SU-DHL-6 (cell line): ENCODE measurements around the gene SIPA1.

Experiments used
- EZH2phosphoT487 ChIP-seq: fragments of 200-600 bp; sonication (generic), shearing (Covaris generic); conservative IDR thresholded peaks from 2 replicates; pipeline ENCODE4 v1.6.1; 2018; ENCODE audit warnings: mild to moderate bottlenecking, antibody characterized with exemption, low read length, moderate library complexity, mixed read lengths
- TF ChIP-seq, protein P1 (sequence below): fragments of 200-600 bp; sonication (generic); IDR thresholded peaks from one replicate; pipeline ENCODE4 v1.5.1; 2017; ENCODE audit warnings: antibody characterized with exemption, mild to moderate bottlenecking, low read length, moderate library complexity; ENCODE audit not compliant: insufficient read depth, poor library complexity, severe bottlenecking

DNA sequence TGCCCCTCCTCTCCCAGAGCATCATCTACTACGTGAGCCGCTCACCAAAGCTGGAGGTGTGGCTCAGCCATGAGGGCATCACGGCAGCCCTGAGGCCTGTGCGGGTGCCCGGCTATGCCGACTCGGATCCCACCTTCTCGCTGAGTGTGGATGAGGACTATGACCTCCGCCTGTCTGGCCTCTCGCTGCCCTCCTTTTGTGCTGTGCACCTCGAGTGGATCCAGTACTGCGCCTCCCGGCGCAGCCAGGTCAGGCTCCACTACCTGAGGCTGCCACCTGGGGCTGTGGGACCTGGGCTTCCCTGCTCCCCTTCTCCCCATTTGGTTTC lies 3.8 kb upstream of the SIPA1 start:
- TF ChIP-seq, protein P1, sequence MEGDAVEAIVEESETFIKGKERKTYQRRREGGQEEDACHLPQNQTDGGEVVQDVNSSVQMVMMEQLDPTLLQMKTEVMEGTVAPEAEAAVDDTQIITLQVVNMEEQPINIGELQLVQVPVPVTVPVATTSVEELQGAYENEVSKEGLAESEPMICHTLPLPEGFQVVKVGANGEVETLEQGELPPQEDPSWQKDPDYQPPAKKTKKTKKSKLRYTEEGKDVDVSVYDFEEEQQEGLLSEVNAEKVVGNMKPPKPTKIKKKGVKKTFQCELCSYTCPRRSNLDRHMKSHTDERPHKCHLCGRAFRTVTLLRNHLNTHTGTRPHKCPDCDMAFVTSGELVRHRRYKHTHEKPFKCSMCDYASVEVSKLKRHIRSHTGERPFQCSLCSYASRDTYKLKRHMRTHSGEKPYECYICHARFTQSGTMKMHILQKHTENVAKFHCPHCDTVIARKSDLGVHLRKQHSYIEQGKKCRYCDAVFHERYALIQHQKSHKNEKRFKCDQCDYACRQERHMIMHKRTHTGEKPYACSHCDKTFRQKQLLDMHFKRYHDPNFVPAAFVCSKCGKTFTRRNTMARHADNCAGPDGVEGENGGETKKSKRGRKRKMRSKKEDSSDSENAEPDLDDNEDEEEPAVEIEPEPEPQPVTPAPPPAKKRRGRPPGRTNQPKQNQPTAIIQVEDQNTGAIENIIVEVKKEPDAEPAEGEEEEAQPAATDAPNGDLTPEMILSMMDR: no peak
- TF ChIP-seq EZH2phosphoT487: no peak
